Skin of body (tissue), 2 donors: ENCODE results near the gene TIMM10. TPM values are rescaled to one million over a fixed set of nuclear protein-coding genes. Genes with fewer than 3 reads are reported as not detected.

Source experiments
- DNase-seq: peaks from one replicate; lab custom pipeline; 2025; lab: John Stamatoyannopoulos, UW
- total RNA-seq: library from RNA; depleted of rRNA; stranded (reverse); fragments of >200 nt; gene quantifications from one replicate; pipeline ENCODE4 v1.2.3, GENCODE V29; 2014

TIMM10 gene
- total RNA-seq, 1 donor from 2014 or later, result 21.0 TPM

DNA sequence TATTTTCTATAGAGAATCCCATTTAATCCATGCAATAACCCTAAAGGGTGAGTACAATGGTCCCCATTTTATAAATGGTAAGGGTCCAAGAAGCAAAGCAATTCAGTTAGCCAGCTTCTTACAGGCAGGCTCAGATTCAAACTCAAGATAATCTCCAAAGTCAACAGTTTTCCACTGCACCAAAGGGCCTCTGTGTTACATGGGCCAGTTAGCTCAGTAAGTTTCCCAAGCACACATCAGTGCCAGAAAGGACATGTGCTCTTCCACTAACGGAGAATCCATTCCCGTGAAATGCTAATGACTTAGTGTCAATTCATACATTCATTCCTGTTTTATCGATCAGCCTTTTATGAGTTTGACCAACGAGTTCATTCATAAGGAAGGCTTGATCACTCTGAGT, 26.0 kb downstream of the TIMM10 start:
- DNase-seq, result no peak

GRCh38 chr11:57502870-57503269, 27.7 kb downstream of the TIMM10 start:
- DNase-seq, result no peak

- no peak for DNase-seq
Observed at GRCh38 chr11:57502376-57502775, 28.2 kb downstream of the TIMM10 start.

- no peak for DNase-seq
Observed at GRCh38 chr11:57501953-57502352, 28.6 kb downstream of the TIMM10 start.

DNA sequence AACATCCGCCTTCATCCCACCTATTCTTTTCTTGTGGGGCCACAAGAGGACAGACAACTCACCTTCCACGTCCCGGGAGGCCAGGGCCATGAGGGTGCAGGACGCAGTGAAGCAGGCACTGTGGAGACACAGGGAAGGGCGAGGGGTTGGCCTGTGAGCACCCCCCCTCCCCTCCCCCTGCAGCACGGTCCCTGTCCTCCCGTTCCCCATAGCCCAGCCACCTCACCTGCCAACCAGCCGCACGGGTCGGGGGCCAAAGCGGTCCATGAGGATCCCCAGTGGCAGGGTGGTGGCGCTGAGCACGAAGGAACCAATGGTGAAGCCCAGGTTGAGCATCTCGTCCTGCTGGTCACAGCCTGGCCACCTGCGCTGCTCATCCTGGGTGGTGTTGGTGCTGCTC, 29.6 kb downstream of the TIMM10 start:
- DNase-seq, result no peak

DNA sequence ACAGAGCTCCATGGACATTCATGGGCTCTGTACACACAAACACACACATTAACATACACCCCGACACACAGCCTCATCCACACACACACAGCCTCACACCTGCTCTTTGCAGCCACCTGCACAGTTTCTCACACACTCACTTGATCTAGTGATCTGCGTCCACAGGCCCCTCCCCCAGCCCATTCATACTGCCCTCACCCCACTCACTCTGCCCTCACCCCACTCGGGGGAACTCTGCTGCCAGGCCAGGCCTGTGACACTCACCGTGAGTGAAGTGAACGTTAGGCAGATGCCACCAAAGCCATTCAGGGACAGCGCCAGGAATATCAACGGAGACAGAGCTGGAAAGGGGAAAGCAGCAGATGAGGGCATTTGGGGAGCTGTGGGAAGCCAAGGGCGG, 30.0 kb downstream of the TIMM10 start:
- DNase-seq, result no peak

DNA sequence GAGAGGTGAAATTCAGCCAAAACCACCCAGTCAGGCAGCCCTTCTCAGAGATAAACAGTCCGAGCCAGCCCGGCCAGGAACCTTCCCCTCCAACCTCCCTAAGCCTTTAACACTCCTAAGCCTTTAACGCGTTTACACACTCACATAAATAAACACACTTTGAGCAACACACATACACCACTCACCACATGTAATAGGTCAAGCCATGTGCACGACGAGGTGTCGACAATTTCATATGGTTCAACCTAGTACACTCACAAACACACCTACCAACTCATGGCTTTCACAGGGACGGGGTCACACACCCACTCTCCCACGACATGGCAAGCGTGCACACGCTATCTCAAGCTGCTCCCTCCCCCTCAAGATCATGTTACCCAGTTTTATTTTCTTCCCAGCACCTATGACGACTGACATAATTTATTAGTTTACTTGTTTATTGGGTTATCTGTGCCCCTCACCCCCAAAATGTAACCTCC, 30.5 kb downstream of the TIMM10 start:
- no peak for DNase-seq

DNA sequence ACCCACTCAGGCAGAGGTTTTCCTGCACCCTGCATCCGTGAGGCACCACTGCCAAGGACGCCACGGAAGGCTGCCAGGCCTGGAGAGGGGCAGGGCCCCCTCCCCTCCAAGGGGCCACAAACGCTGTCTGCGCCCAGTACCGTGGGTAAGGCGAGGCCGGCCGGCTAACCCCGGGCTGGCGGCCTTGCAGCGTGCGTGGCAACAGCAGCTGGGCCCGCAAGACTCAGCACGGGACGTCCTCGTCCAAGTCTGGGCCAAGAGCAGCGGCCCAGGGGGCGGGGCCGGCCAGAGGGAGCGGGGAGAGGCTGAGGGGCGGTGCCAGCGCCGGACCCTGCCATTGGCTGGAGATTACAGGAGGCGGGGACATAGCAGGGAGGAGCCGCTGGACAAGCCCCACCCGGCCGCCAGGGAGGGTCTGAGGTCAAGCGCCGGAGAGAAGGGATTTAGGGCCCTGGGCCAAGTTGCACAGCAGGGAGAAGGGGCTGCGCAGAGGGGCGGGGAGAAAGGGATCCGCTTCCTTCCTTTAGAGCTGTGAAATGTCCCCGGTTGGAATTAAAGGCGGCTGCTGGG, 31.1 kb downstream of the TIMM10 start:
- peak; percentile 75 for DNase-seq

DNA sequence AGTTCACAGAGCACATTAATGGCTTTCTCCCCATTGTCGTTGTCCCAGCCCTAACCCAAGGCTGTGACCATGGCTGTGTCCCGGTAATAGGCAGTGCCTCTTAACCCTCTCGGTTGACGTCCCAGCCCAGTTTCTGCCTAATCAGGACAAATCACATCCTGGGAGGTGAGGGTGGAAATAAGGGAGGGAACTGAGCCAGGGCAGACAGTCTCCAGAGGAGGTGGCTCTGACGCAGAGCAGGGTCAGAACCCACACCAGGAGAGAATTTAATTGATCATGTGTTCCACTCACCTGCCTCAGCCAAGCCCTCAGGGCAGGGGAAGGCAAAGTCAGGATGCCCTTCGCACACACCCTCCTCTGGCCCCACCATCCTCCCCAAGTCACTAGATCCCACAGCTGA, 32.0 kb downstream of the TIMM10 start:
- no peak for DNase-seq

DNA sequence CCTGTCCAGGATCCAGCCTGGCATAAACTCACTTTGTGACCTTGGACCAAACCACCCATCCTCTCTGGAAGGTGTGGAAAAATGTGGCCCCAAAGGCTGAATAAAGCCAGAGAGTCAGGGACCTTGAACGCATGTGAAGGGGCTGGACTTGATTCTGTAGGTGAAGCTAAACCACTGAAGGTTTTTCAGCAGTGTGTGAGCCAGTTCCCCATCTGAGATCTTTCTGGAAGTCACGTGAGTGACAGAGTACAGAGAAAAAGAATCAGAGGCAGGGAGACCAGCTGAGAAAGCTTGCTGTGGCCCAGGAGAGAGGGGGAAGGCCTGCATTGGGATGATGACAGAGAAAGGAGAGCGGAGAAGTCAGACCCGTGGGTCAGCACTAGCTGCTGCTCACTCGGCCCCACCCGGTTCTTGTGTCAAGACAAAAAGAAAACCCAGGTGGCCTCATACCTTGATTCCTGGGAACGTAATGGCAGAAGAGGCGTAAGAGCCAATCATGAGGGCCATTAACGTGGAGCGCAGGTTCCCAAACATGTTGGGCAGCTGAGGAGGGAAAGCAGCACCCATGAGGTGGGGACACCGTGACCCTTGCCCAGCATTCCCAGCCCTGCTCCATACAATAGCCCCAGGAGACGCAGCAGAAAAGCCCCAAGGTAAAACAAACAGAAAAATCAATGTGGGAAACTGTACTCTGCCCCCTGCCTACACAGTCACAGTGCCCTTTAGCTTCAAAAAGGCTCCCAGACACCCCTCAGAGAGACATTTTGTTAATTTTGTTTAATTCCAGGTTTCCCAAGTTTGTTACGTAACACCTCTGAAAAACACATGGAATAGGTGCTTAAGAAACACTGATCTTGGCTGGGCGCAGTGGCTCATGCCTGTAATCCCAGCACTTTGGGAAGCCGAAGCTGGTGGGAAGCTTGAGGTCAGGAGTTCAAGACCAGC, 33.0 kb downstream of the TIMM10 start:
- DNase-seq, result no peak

DNA sequence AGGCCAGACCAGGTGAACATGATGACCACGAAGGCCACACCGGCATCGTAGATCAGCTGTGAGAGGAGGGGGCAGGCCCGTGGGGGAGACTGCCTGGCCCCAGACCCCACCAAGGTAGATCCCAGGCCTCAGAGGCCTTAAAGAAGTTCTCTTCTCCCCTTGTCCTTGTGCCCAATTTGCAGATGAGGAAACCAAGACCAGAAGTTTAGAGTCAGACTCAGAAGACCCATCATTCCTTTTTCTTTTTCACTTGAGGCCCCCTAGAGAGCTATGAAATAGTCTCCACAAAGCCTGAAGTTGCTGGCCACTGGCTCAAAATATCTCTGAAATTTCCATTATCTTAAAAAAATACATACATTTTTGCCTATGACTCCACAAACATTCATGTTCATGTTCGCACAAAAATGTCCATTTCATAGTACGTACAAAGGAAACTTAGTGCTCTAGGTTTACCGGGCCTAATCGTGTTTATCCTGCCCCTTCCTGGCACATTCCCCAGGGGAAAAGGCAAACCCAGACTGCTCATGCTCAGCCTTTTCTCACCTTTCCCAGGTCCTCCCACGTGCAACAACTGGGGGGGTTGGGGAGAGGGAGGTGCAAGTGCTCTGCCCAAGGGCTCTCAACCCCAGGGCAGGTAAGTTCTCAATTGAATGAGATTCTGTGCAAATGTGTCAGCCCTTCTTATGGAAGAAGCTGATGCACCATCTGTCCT, 34.3 kb downstream of the TIMM10 start:
- no peak for DNase-seq

DNA sequence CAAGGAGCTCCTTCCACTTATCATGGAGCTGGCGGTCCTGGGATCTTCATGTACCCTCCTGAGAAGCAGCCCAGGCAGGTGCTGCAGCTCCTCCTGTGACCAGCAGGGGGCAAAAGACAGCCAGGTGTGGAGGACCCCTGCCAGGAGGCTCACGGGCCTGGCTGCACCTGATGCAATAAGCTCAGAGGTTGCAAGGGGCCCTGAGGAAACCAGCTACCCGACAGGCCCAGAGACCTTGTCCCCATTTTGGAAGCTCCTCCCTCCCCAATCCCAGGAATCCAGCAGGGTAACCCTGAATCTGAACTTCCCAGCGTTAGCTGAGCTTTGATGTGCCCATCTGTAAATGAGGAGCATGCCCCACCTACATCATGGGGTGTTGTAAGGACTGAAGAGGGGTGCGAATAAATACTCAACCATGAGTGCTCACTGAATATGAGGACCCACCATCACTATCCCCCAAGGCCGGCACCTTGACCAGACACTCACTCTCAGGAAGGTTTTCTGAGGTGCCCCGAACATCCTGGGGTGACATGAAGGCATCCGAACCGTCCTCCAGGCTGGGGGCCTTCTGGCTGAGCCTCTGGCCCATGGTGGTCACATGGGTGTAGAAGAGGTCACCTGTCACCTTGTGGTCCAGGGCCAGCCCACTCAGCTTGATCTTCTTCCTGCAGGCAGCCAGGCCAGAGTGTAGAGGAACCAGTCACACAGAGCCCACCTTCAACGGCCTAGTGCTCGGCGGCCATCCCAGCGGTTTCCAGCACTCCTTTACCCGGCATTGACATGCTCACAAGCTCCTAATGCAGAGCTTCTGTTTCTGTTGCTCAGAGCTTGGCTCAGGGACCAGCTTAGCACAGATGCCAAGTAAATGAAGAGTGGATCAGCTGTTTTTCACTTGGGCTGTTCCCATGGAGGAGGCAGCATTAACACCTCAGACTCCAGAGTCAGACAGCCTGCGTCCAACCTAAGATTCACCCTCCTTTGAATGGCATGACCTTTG, 36.7 kb downstream of the TIMM10 start:
- DNase-seq, result peak; percentile 10

DNA sequence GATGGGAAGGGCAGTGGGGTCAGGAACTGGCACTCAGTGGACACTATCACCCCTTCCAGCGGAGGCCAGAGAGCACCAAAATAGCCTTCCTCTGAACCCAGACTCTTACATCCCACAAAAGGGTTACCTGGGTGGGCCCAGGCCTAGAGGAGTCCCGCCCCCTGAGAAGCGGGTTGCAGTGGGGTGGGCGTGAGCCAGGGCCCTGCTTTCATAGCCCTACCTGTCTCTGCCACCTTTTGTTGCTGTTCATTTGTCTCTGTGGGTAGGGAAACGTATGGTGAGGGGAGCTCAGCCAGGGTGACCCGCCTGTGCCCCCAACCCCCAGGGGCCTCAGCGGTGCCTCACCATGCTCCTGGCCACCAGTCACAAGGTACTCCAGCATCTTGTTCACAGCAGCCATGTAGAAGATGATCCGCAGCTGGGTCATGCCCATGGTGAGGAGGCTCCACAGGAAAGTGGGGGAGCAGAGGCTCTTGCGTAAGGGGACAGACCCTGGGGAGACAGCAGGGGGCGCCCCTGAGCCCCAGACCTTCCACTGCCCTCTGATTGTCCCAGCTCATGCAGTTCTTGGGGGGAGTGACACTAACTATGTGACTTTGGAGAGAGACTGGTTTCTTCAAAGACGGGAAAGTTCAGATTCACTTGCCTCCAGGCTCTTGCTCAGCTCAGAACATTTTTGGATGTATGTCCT, 39.0 kb downstream of the TIMM10 start:
- peak; percentile 7 for DNase-seq

GRCh38 chr11:57490456-57491248, 39.9 kb downstream of the TIMM10 start:
- DNase-seq, result no peak

GRCh38 chr11:57487920-57488659, 42.5 kb downstream of the TIMM10 start:
- DNase-seq, result no peak

GRCh38 chr11:57487021-57487778, 43.4 kb downstream of the TIMM10 start:
- no peak for DNase-seq

DNA sequence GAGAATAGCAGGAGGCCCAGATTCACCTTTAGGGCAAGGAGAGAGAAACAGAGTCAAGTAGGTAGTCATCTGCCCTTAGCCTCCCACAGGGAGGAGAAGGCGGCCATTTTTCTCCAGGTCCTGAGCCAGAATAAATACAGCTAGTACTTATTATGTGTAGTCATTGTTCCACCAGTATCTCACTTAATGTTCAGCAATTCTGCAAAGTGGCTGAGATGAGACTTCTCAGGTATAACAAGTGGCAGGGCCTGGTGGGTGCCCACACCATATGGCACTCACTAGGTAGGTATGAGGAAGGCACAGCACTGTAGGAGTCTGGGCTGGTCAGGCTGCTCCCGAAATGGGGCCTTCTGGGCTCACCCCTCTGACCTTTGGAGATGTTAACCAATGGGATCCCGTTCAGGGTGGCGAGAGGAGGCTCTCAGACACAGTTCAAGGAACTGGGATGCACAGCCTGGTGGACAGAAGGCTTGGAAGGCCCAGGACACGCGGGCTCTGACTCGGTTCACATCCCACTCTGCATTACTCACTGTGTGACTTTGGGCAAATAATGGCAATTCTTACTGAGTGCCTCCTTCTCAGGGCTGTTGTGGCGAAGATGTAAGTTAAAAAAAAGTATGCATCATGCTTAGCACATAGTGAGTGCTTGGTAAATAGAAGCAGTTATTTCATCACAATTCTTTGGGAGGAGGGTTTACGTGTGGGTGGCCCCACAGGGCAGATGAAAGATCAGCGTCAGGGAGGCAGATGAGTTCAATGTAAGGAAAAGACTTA, 45.1 kb downstream of the TIMM10 start:
- DNase-seq, result no peak
